Neural progenitor cell (in vitro differentiated cells): ENCODE results near the gene TTC21A.

Source experiments
- EZH2 ChIP-seq: fragments of 200-600 bp; sonication (generic); IDR thresholded peaks from 2 replicates; pipeline ENCODE4 v1.6.1; 2017; ENCODE audit warnings: antibody characterized with exemption, mild to moderate bottlenecking, moderate library complexity
- EZH2phosphoT487 ChIP-seq: fragments of 200-600 bp; sonication (generic); IDR thresholded peaks from 2 replicates; pipeline ENCODE4 v1.6.1; 2017; ENCODE audit warnings: antibody characterized with exemption
- TF ChIP-seq, protein P1 (sequence below): fragments of 200-600 bp; sonication (generic); IDR thresholded peaks from 2 replicates; pipeline ENCODE4 v1.5.1; 2017; ENCODE audit warnings: antibody characterized with exemption, mild to moderate bottlenecking

DNA sequence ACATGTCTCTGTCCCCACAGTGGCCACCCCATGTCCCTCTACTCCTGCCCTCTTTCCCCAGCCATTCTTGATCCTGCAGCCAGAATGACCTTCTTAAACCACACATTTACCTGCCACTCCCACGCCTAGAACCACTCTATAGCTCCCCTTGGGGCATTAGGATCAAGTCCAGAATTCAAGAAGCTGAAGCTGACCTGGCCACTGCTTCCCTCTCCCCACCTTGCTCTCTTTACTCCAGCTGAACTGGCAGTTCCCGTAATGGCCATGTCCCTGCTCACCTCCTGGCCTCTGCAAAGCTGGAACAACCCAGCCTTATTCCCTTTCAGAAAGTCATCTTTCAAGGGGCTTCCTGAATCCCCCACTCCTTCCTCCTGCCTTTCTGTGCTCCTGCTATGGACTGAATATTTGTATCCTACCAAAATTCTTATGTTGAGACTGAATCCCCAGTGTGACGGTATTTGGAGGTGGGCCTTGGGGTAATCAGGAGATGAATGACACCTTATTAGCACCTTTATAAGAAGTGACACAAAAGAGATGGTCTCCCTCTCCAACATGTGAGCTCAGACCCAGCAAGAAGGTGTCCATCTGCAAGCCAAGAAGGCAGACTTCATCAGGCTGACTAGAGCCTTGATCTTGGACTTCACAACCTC is 42.1 kb downstream of the TTC21A start:
- TF ChIP-seq EZH2: no peak
- TF ChIP-seq, protein P1, sequence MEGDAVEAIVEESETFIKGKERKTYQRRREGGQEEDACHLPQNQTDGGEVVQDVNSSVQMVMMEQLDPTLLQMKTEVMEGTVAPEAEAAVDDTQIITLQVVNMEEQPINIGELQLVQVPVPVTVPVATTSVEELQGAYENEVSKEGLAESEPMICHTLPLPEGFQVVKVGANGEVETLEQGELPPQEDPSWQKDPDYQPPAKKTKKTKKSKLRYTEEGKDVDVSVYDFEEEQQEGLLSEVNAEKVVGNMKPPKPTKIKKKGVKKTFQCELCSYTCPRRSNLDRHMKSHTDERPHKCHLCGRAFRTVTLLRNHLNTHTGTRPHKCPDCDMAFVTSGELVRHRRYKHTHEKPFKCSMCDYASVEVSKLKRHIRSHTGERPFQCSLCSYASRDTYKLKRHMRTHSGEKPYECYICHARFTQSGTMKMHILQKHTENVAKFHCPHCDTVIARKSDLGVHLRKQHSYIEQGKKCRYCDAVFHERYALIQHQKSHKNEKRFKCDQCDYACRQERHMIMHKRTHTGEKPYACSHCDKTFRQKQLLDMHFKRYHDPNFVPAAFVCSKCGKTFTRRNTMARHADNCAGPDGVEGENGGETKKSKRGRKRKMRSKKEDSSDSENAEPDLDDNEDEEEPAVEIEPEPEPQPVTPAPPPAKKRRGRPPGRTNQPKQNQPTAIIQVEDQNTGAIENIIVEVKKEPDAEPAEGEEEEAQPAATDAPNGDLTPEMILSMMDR: no peak
- no peak for TF ChIP-seq EZH2phosphoT487
